ENCODE data around the gene ZDBF2.

DNA sequence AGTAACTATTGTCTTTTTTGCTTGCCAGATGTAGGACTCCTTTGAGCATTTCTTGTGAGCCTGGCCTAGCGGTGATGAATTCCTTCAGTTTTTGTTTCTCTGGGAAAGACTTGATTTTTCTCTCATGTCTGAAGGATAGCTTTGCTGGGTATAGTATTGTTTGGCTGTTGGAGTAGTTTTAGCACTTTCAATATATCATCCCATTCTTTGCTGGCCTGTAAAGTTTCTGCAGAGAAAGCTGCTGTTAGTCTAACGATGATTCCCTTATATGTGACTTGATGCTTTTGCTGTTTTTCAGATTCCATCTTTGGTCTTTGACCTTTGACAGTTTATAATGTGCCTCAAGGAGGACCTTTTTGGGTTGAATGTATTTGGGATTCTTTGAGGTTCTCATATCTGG lies 12.7 kb downstream of the ZDBF2 start:
- TF ChIP-seq, protein P1, sequence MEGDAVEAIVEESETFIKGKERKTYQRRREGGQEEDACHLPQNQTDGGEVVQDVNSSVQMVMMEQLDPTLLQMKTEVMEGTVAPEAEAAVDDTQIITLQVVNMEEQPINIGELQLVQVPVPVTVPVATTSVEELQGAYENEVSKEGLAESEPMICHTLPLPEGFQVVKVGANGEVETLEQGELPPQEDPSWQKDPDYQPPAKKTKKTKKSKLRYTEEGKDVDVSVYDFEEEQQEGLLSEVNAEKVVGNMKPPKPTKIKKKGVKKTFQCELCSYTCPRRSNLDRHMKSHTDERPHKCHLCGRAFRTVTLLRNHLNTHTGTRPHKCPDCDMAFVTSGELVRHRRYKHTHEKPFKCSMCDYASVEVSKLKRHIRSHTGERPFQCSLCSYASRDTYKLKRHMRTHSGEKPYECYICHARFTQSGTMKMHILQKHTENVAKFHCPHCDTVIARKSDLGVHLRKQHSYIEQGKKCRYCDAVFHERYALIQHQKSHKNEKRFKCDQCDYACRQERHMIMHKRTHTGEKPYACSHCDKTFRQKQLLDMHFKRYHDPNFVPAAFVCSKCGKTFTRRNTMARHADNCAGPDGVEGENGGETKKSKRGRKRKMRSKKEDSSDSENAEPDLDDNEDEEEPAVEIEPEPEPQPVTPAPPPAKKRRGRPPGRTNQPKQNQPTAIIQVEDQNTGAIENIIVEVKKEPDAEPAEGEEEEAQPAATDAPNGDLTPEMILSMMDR (IDR thresholded peaks at IDR 0.05) = no peak
- TF ChIP-seq EP300 (IDR thresholded peaks at IDR 0.05) = no peak
- no peak for TF ChIP-seq POLR2A (IDR thresholded peaks at IDR 0.05)

Measured in suprapubic skin (tissue), 3 donors.